GM23338 (cell line): ENCODE data around the gene ZNF217. TPM values are rescaled to one million over a fixed set of nuclear protein-coding genes. Genes with fewer than 3 reads are reported as not detected.
"Not testable (repeated sequence)": the region's sequence is repeated elsewhere in the genome, so short reads cannot be mapped to it uniquely, and the experiment has no call there.

Experiments
- ATAC-seq: fragments of 200-7000 bp; cut with Tn5 transposase; 3 replicates; pipeline ENCODE4 v1.9.1; 2020
- DNase-seq: peaks from one replicate; pipeline ENCODE4 v3.0.0-alpha.2; 2015; ENCODE audit warnings: low spot score
- H2AFZ ChIP-seq: fragments of 200-600 bp; sonication (generic); 2 replicates; pipeline ENCODE4 v1.8.0; 2016; ENCODE audit warnings: antibody characterized with exemption, mild to moderate bottlenecking, moderate library complexity
- H3F3A ChIP-seq: fragments of 200-600 bp; sonication (generic); replicated peaks from 2 replicates; pipeline ENCODE4 v1.8.0; 2017; ENCODE audit warnings: antibody characterized with exemption, mixed run types, low read depth
- H3K27ac ChIP-seq: fragments of 200-600 bp; sonication (generic); 2 replicates; pipeline ENCODE4 v1.6.1; 2016; ENCODE audit warnings: low read depth
- H3K27me3 ChIP-seq: fragments of 200-600 bp; sonication (generic); 2 replicates; pipeline ENCODE4 v1.8.0; 2016; ENCODE audit warnings: mild to moderate bottlenecking, mixed run types, moderate library complexity; ENCODE audit not compliant: insufficient read depth
- H3K36me3 ChIP-seq: fragments of 200-600 bp; sonication (generic); 2 replicates; pipeline ENCODE4 v1.8.0; 2016; ENCODE audit warnings: mild to moderate bottlenecking; ENCODE audit not compliant: insufficient read depth
- H3K4me1 ChIP-seq: fragments of 200-600 bp; sonication (generic); 2 replicates; pipeline ENCODE4 v1.8.0; 2016; ENCODE audit warnings: mild to moderate bottlenecking, moderate library complexity; ENCODE audit not compliant: insufficient read depth
- H3K4me2 ChIP-seq: fragments of 200-600 bp; sonication (generic); 2 replicates; pipeline ENCODE4 v1.7.1; 2017; ENCODE audit warnings: mixed run types
- H3K4me3 ChIP-seq: fragments of 200-600 bp; sonication (generic); 2 replicates; pipeline ENCODE4 v1.6.1; 2016; ENCODE audit warnings: mixed run types
- H3K79me2 ChIP-seq: fragments of 200-600 bp; sonication (generic); replicated peaks from 2 replicates; pipeline ENCODE4 v1.8.0; 2017; ENCODE audit warnings: mild to moderate bottlenecking; ENCODE audit not compliant: insufficient read depth
- H3K9me2 ChIP-seq: fragments of 200-600 bp; sonication (generic); 2 replicates; pipeline ENCODE4 v1.8.0; 2017; ENCODE audit not compliant: insufficient read depth
- H4K20me1 ChIP-seq: fragments of 200-600 bp; sonication (generic); replicated peaks from 2 replicates; pipeline ENCODE4 v1.8.0; 2017; ENCODE audit warnings: mild to moderate bottlenecking; ENCODE audit not compliant: insufficient read depth
- H3K27ac Mint-ChIP-seq: 2 replicates; pipeline ENCODE4 v1.8.0; 2020; ENCODE audit warnings: inconsistent platforms, mild to moderate bottlenecking, moderate library complexity, mixed read lengths
- H3K27me3 Mint-ChIP-seq: 3 replicates; pipeline ENCODE4 v1.8.0; 2022; ENCODE audit warnings: low read depth, mild to moderate bottlenecking, moderate library complexity, mixed read lengths, inconsistent platforms; ENCODE audit not compliant: insufficient read depth, poor library complexity
- H3K36me3 Mint-ChIP-seq: 3 replicates; pipeline ENCODE4 v1.8.0; 2021; ENCODE audit warnings: low read depth, mild to moderate bottlenecking, inconsistent platforms, moderate library complexity, mixed read lengths
- H3K4me1 Mint-ChIP-seq: 3 replicates; pipeline ENCODE4 v1.8.0; 2020; ENCODE audit warnings: mild to moderate bottlenecking, inconsistent platforms, mixed read lengths
- H3K4me3 Mint-ChIP-seq: 3 replicates; pipeline ENCODE4 v1.8.0; 2021; ENCODE audit warnings: moderate library complexity, mild to moderate bottlenecking, inconsistent platforms, mixed read lengths
- H3K9me3 Mint-ChIP-seq: 3 replicates; pipeline ENCODE4 v1.8.0; 2020; ENCODE audit warnings: moderate library complexity, mild to moderate bottlenecking, inconsistent platforms, mixed read lengths
- CREB1 ChIP-seq: fragments of 250-450 bp; sonication (Bioruptor Pico); IDR thresholded peaks from 2 replicates; pipeline ENCODE4 v1.5.0; 2020; ENCODE audit warnings: low read depth, mild to moderate bottlenecking, moderate library complexity
- CTCF ChIP-seq, 2 experiments: fragments of 200-600 bp in 1 of 2; sonication (generic) in 1 of 2; conservative IDR thresholded peaks; 2 replicates each; pipeline versions ENCODE4 v1.5.1 to v1.6.1; 2016 to 2017; ENCODE audit warnings: antibody characterized with exemption in 2 of 2, low read depth in 2 of 2, mild to moderate bottlenecking in 2 of 2, moderate library complexity in 1 of 2
- EZH2phosphoT487 ChIP-seq: fragments of 200-600 bp; sonication (generic); IDR thresholded peaks from one replicate; pipeline ENCODE4 v1.8.1; 2018; ENCODE audit warnings: antibody characterized with exemption; ENCODE audit not compliant: unreplicated experiment
- REST ChIP-seq: IDR thresholded peaks from one replicate; pipeline ENCODE4 v1.6.1; 2018; ENCODE audit warnings: antibody characterized with exemption; ENCODE audit not compliant: unreplicated experiment
- STAT1 ChIP-seq: IDR thresholded peaks from one replicate; pipeline ENCODE4 v1.6.1; 2016; ENCODE audit warnings: antibody characterized with exemption; ENCODE audit not compliant: unreplicated experiment
- ZNF114 ChIP-seq: fragments of 250-450 bp; sonication (Bioruptor Pico); IDR thresholded peaks from 2 replicates; pipeline ENCODE4 v1.5.0; 2020; ENCODE audit warnings: mild to moderate bottlenecking, moderate library complexity
- ZNF331 ChIP-seq: fragments of 250-450 bp; sonication (Bioruptor Pico); IDR thresholded peaks from 2 replicates; pipeline ENCODE4 v1.5.0; 2020; ENCODE audit warnings: low read depth, mild to moderate bottlenecking, moderate library complexity
- polyA plus RNA-seq: library from polyadenylated mRNA; unstranded; fragments of >200 nt; fragmentation: Nextera tagmentation; extraction: Ambion mirVana; gene quantifications from 2 replicates; pipeline ENCODE4 v1.2.1, GENCODE V29; 2016
- total RNA-seq: library from RNA; depleted of rRNA; stranded (reverse); fragments of >200 nt; shearing (Covaris generic); gene quantifications from 2 replicates; pipeline ENCODE4 v1.2.3, GENCODE V29; 2014

ZNF217 gene
- total and polyA plus RNA-seq, 2 experiments from 2014 or later = 32.8 to 78.0 TPM

- H3K4me3 Mint-ChIP-seq = no peak overlapping the region
- Histone ChIP-seq H3K4me1 (peaks cover 3% of the 10 kb centered on the region; the same call in 1 of the 2 replicates), H2AFZ (no peak overlapping the region), H3K4me2 (no peak overlapping the region), H3K9me2 (no peaks in the 10 kb centered on the region), H3F3A (peaks cover 19% of the 10 kb centered on the region; the same call in 1 of the 2 replicates), H3K79me2 (peaks cover 47% of the 10 kb centered on the region), H4K20me1 (peaks cover 20% of the 10 kb centered on the region), H3K27ac (no peak overlapping the region), H3K36me3 (peaks cover 40% of the 10 kb centered on the region; the same call in 1 of the 2 replicates), H3K27me3 (no peaks in the 10 kb centered on the region), H3K4me3 (no peak overlapping the region)
- TF ChIP-seq CREB1 (CRISPR knock-in tag) (no peak), ZNF331 (CRISPR knock-in tag) (no peak), EZH2phosphoT487 (no peak)
- H3K4me1 Mint-ChIP-seq = peaks cover 3% of the 10 kb centered on the region; the same call in 1 of the 3 replicates
- H3K27ac Mint-ChIP-seq = no peak overlapping the region
- no peaks in the 10 kb centered on the region for H3K9me3 Mint-ChIP-seq
- no peak for ATAC-seq
- H3K36me3 Mint-ChIP-seq = peaks cover 77% of the 10 kb centered on the region
- H3K27me3 Mint-ChIP-seq = peaks cover 11% of the 10 kb centered on the region
- DNase-seq = no peak
These were observed 26.2 kb downstream of the ZNF217 start for GRCh38 chr20:53567379-53567917.

GRCh38 chr20:53566623-53567022, 27.0 kb downstream of the ZNF217 start:
- not testable (repeated sequence) for H3K9me3 Mint-ChIP-seq, H3K4me3 Mint-ChIP-seq, H2AFZ ChIP-seq, ATAC-seq, H3K4me1 Mint-ChIP-seq, DNase-seq, H3K4me3 ChIP-seq, H3K9me2 ChIP-seq, H3K27me3 ChIP-seq, H3K27ac Mint-ChIP-seq, H3K4me1 ChIP-seq, H3K4me2 ChIP-seq, H3K27ac ChIP-seq
- peaks cover 11% of the 10 kb centered on the region for H3K27me3 Mint-ChIP-seq
- Histone ChIP-seq H3F3A (peaks cover 19% of the 10 kb centered on the region; the same call in 1 of the 2 replicates), H3K79me2 (peaks cover 39% of the 10 kb centered on the region), H3K36me3 (peaks cover 33% of the 10 kb centered on the region; the same call in 1 of the 2 replicates), H4K20me1 (peaks cover 14% of the 10 kb centered on the region; the same call in 1 of the 2 replicates)
- peaks cover 68% of the 10 kb centered on the region for H3K36me3 Mint-ChIP-seq

GRCh38 chr20:53565254-53565653, 28.4 kb downstream of the ZNF217 start:
- peaks cover 7% of the 10 kb centered on the region; the same call in 1 of the 2 replicates for H4K20me1 ChIP-seq
- H3K27me3 Mint-ChIP-seq = peaks cover 13% of the 10 kb centered on the region
- H3K4me3 Mint-ChIP-seq = no peak overlapping the region
- peaks cover 25% of the 10 kb centered on the region for H3K79me2 ChIP-seq
- no peaks in the 10 kb centered on the region for H3K9me3 Mint-ChIP-seq
- H3K27ac ChIP-seq = peak overlapping the region; percentile 72
- no peak overlapping the region for H3K4me3 ChIP-seq
- H3K36me3 ChIP-seq = peaks cover 21% of the 10 kb centered on the region; the same call in 1 of the 2 replicates
- H3K36me3 Mint-ChIP-seq = peaks cover 55% of the 10 kb centered on the region
- ATAC-seq = no peak
- peaks cover 3% of the 10 kb centered on the region; the same call in 1 of the 2 replicates for H3K4me1 ChIP-seq
- no peak overlapping the region for H2AFZ ChIP-seq
- H3K27ac Mint-ChIP-seq = no peak overlapping the region
- DNase-seq = no peak
- H3F3A ChIP-seq = peaks cover 17% of the 10 kb centered on the region; the same call in 1 of the 2 replicates
- H3K4me1 Mint-ChIP-seq = peaks cover 3% of the 10 kb centered on the region; the same call in 1 of the 3 replicates
- no peaks in the 10 kb centered on the region for H3K9me2 ChIP-seq
- H3K27me3 ChIP-seq = no peaks in the 10 kb centered on the region
- no peak overlapping the region for H3K4me2 ChIP-seq
- no peak for TF ChIP-seq EZH2phosphoT487
- TF ChIP-seq REST = no peak
- TF ChIP-seq CTCF (conservative IDR thresholded peaks at IDR 0.05; ENCODE audit: low read depth in 2 of 2) = no peak
- no peak for TF ChIP-seq STAT1
- no peak for TF ChIP-seq ZNF331 (CRISPR knock-in tag)
- no peak for TF ChIP-seq ZNF114 (CRISPR knock-in tag)
